Thoracic aorta (tissue), 2 donors: ENCODE measurements around the gene GSTA2. TPM values are rescaled to one million over a fixed set of nuclear protein-coding genes. Genes with fewer than 3 reads are reported as not detected.
"Not testable (repeated sequence)": the region's sequence is repeated elsewhere in the genome, so short reads cannot be mapped to it uniquely, and the experiment has no call there.

Source experiments
- ATAC-seq: fragments of 150-250 bp; one replicate; pipeline ENCODE4 v1.8.0; 2017; ENCODE audit warnings: low read depth; ENCODE audit not compliant: insufficient number of reproducible peaks, low FRiP score
- DNase-seq: peaks from one replicate; pipeline ENCODE4 v3.0.0-alpha.2; 2020; ENCODE audit warnings: low spot score
- H3K27ac ChIP-seq, 2 donors: fragments of 200-600 bp; sonication (generic); 1 replicate in 1 of 2; 2 replicates in 1 of 2; pipeline ENCODE4 v1.5.1; 2016; ENCODE audit warnings: mild to moderate bottlenecking in 2 of 2, moderate library complexity in 2 of 2
- H3K27me3 ChIP-seq: fragments of 200-600 bp; sonication (generic); replicated peaks from 2 replicates; pipeline ENCODE4 v1.6.0; 2016; ENCODE audit warnings: mild to moderate bottlenecking; ENCODE audit not compliant: insufficient read depth
- H3K36me3 ChIP-seq: fragments of 200-600 bp; sonication (generic); one replicate; pipeline ENCODE4 v1.5.1; 2016
- H3K4me1 ChIP-seq, 2 donors: fragments of 200-600 bp; sonication (generic); 1 replicate in 1 of 2; 2 replicates in 1 of 2; pipeline versions ENCODE4 v1.5.1 to v1.6.0; 2016; ENCODE audit warnings: low read depth in 2 of 2, mild to moderate bottlenecking in 1 of 2; ENCODE audit not compliant: control insufficient read depth in 1 of 2
- H3K4me3 ChIP-seq: fragments of 200-600 bp; sonication (generic); 2 replicates; pipeline ENCODE4 v1.5.1; 2016; ENCODE audit warnings: mild to moderate bottlenecking
- H3K9me3 ChIP-seq: fragments of 200-600 bp; sonication (generic); 2 replicates; pipeline ENCODE4 v1.5.1; 2016
- CTCF ChIP-seq: fragments of 200-600 bp; sonication (generic); IDR thresholded peaks from one replicate; pipeline ENCODE4 v1.5.1; 2019; ENCODE audit warnings: antibody characterized with exemption
- total RNA-seq, 2 donors: library from RNA; depleted of rRNA; stranded (reverse); fragments of >200 nt; gene quantifications; one replicate each; pipeline versions ENCODE4 v1.1.0 to v1.2.3, GENCODE V29; 2016

GSTA2 gene
- total RNA-seq, 2 donors from 2014 or later, result not detected

DNA sequence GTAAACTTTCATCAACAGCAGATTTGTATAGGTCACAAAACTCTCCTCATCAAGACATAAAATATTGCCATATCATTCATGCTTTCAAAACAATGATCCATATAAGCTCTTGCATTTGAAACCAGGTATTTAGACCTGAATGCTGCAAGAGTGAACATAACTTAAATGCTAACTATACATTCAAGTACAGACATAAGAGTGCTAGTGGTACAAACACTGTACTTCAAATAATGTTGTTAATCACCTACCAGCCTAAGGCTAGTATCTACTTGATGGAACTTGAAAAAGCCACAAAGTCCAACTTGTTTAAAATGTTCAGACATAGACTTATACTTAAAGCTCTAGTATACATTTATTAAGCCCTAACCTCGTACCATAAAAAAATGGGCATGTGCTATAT, 16.0 kb upstream of the GSTA2 start:
- Histone ChIP-seq H3K27me3 (no peaks in the 10 kb centered on the region), H3K4me1 (no peaks in the 10 kb centered on the region), H3K9me3 (no peaks in the 10 kb centered on the region), H3K27ac (no peak overlapping the region), H3K36me3 (no peaks in the 10 kb centered on the region), H3K4me3 (no peak overlapping the region)
- DNase-seq (no peak), ATAC-seq (no peak)
- no peak for TF ChIP-seq CTCF

- H3K9me3 ChIP-seq, H3K4me3 ChIP-seq, H3K27ac ChIP-seq, H3K36me3 ChIP-seq, H3K27me3 ChIP-seq, DNase-seq, ATAC-seq, H3K4me1 ChIP-seq: not testable (repeated sequence)
These were observed 13.6 kb upstream of the GSTA2 start for GRCh38 chr6:52776711-52777351.

- H3K36me3 ChIP-seq, H3K4me3 ChIP-seq, DNase-seq, H3K27ac ChIP-seq, H3K27me3 ChIP-seq, ATAC-seq, H3K9me3 ChIP-seq, H3K4me1 ChIP-seq: not testable (repeated sequence)
These were observed 6.1 kb upstream of the GSTA2 start for GRCh38 chr6:52769399-52769798.

GRCh38 chr6:52767658-52768057, 4.4 kb upstream of the GSTA2 start:
- ATAC-seq, H3K4me1 ChIP-seq, H3K27ac ChIP-seq, H3K4me3 ChIP-seq, H3K9me3 ChIP-seq, H3K36me3 ChIP-seq, DNase-seq, H3K27me3 ChIP-seq: not testable (repeated sequence)

GRCh38 chr6:52761673-52762491, 1.4 kb downstream of the GSTA2 start:
- H3K4me3 ChIP-seq, H3K27me3 ChIP-seq, H3K9me3 ChIP-seq, DNase-seq, H3K36me3 ChIP-seq, H3K4me1 ChIP-seq, ATAC-seq, H3K27ac ChIP-seq: not testable (repeated sequence)

- H3K4me3 ChIP-seq, result no peak overlapping the region
- no peak for DNase-seq
- TF ChIP-seq CTCF, result no peak
- no peak for ATAC-seq
- no peaks in the 10 kb centered on the region for H3K36me3 ChIP-seq
- H3K27ac ChIP-seq, result no peak overlapping the region
- no peaks in the 10 kb centered on the region for H3K4me1 ChIP-seq
- H3K27me3 ChIP-seq, result no peaks in the 10 kb centered on the region
- H3K9me3 ChIP-seq, result no peaks in the 10 kb centered on the region
These were observed 3.0 kb downstream of the GSTA2 start for GRCh38 chr6:52760105-52760765.

GRCh38 chr6:52759085-52759484, 4.2 kb downstream of the GSTA2 start:
- TF ChIP-seq CTCF, result no peak
- Histone ChIP-seq H3K27me3 (no peaks in the 10 kb centered on the region), H3K4me3 (no peak overlapping the region), H3K36me3 (no peaks in the 10 kb centered on the region), H3K4me1 (no peaks in the 10 kb centered on the region), H3K27ac (no peak overlapping the region), H3K9me3 (no peaks in the 10 kb centered on the region)
- ATAC-seq (no peak), DNase-seq (no peak)

GRCh38 chr6:52757651-52758338, 5.5 kb downstream of the GSTA2 start:
- not testable (repeated sequence) for H3K9me3 ChIP-seq, DNase-seq, ATAC-seq, H3K4me3 ChIP-seq, H3K27me3 ChIP-seq, H3K27ac ChIP-seq, H3K4me1 ChIP-seq, H3K36me3 ChIP-seq
